Caco-2 (cell line): ENCODE measurements around the gene FAM120C. TPM values are rescaled to one million over a fixed set of nuclear protein-coding genes. Genes with fewer than 3 reads are reported as not detected.

Experiments used
- BruUV-seq: library from RNA; stranded (reverse); fragments of 400-500 nt; replicated peaks from 2 replicates; lab custom pipeline; 2021; lab: Mats Ljungman, UMichigan
- CTCF ChIA-PET: fragments of 300-600 bp; sonication (Branson Sonifier 250); formaldehyde crosslinking; loops from one replicate; lab custom pipeline; 2022; ENCODE audit warnings: antibody characterized with exemption; lab: Charles Lee
- POLR2A ChIA-PET: fragments of 300-600 bp; sonication (Branson Sonifier 250); formaldehyde crosslinking; loops from one replicate; lab custom pipeline; 2022; ENCODE audit warnings: antibody characterized with exemption; lab: Charles Lee
- DNase-seq, 2 experiments: peaks; one replicate each; pipeline versions ENCODE4 v3.0.0 to v3.0.0-alpha.2; 2020 to 2022
- H3K27me3 ChIP-seq: replicated peaks from 2 replicates; pipeline ENCODE4 v1.6.0; 2011; ENCODE audit warnings: low read length; ENCODE audit not compliant: control insufficient read depth, insufficient read depth
- H3K36me3 ChIP-seq: 2 replicates; pipeline ENCODE4 v1.5.1; 2011; ENCODE audit warnings: low read length; ENCODE audit not compliant: control insufficient read depth, insufficient read depth
- H3K4me1 ChIP-seq: fragments of 250-450 bp; sonication (Bioruptor Pico); 2 replicates; pipeline ENCODE4 v1.5.1; 2020; ENCODE audit warnings: mild to moderate bottlenecking
- H3K4me3 ChIP-seq: 2 replicates; pipeline ENCODE4 v1.5.1; 2011; ENCODE audit warnings: low read depth, mild to moderate bottlenecking, control low read depth, low read length
- H3K9me3 ChIP-seq: fragments of 250-450 bp; sonication (Bioruptor Pico); 2 replicates; pipeline ENCODE4 v1.5.1; 2020; ENCODE audit warnings: mild to moderate bottlenecking, moderate library complexity
- H3K27ac Mint-ChIP-seq: one replicate; pipeline ENCODE4 v1.8.0; 2022; ENCODE audit warnings: mixed read lengths; ENCODE audit not compliant: unreplicated experiment
- H3K27me3 Mint-ChIP-seq: one replicate; pipeline ENCODE4 v1.8.0; 2022; ENCODE audit warnings: mixed read lengths; ENCODE audit not compliant: insufficient read depth, unreplicated experiment
- H3K36me3 Mint-ChIP-seq: one replicate; pipeline ENCODE4 v1.8.0; 2022; ENCODE audit warnings: mild to moderate bottlenecking, mixed read lengths; ENCODE audit not compliant: insufficient read depth, unreplicated experiment
- H3K4me1 Mint-ChIP-seq: one replicate; pipeline ENCODE4 v1.8.0; 2022; ENCODE audit warnings: low read depth, mixed read lengths; ENCODE audit not compliant: unreplicated experiment
- H3K4me3 Mint-ChIP-seq: one replicate; pipeline ENCODE4 v1.8.0; 2022; ENCODE audit warnings: mild to moderate bottlenecking, moderate library complexity, mixed read lengths; ENCODE audit not compliant: unreplicated experiment
- H3K9me3 Mint-ChIP-seq: one replicate; pipeline ENCODE4 v1.8.0; 2022; ENCODE audit warnings: mixed read lengths; ENCODE audit not compliant: unreplicated experiment
- CTCF ChIP-seq, 2 experiments: fragments of 200-600 bp in 1 of 2; IDR thresholded peaks; 1 replicate in 1 of 2; 2 replicates in 1 of 2; pipeline versions ENCODE4 v1.5.1 to v1.8.0; 2011 to 2022; ENCODE audit warnings: antibody characterized with exemption in 1 of 2, control low read depth in 1 of 2, inconsistent platforms in 1 of 2, low read depth in 1 of 2, low read length in 1 of 2, mild to moderate bottlenecking in 1 of 2, moderate library complexity in 1 of 2; ENCODE audit not compliant: insufficient read depth in 1 of 2, severe bottlenecking in 1 of 2, unreplicated experiment in 1 of 2
- intact Hi-C: fragments of 100-400 bp; cut with micrococcal nuclease; formaldehyde crosslinking; loops from one replicate; pipeline ENCODE4 v1.10.0; 2022; ENCODE audit not compliant: unreplicated experiment
- total RNA-seq: library from RNA; stranded (reverse); gene quantifications from 2 replicates; pipeline ENCODE4 v1.2.3, GENCODE V29; 2022

The FAM120C gene
- total RNA-seq, 1 experiment from 2014 or later, result 6.6 TPM

GRCh38 chrX:54045563-54046228 lies 137.4 kb downstream of the FAM120C start:
- Mint-ChIP-seq H3K27me3 (no peaks in the 10 kb centered on the region), H3K36me3 (peaks cover 7% of the 10 kb centered on the region), H3K27ac (peak overlapping the region; percentile 90), H3K4me1 (peaks cover 6% of the 10 kb centered on the region), H3K4me3 (peak overlapping the region; percentile 89), H3K9me3 (no peaks in the 10 kb centered on the region)
- no TSS peak for BruUV-seq
- Histone ChIP-seq H3K36me3 (no peaks in the 10 kb centered on the region), H3K4me1 (0 out of 2 replicates have a peak, but pooled peaks cover 5% of the 10 kb centered on the region), H3K9me3 (no peaks in the 10 kb centered on the region), H3K4me3 (peak overlapping the region; percentile 32), H3K27me3 (no peaks in the 10 kb centered on the region)
- intact Hi-C loops, result loop anchor here (2.0 to 10.0 kb wide), 2 partner anchors 137 to 361 kb away; partner anchors contain the start of genes FAM120C and HUWE1
- ChIA-PET POLR2A (no interaction called here), CTCF (no interaction called here)
- no peak for DNase-seq
- TF ChIP-seq CTCF (IDR thresholded peaks at IDR 0.05; ENCODE audit: insufficient read depth in 1 of 2, low read depth in 1 of 2, low read length in 1 of 2, severe bottlenecking in 1 of 2, unreplicated experiment in 1 of 2), result no peak

- TSS peak; percentile 86 for BruUV-seq
- TF ChIP-seq CTCF (IDR thresholded peaks at IDR 0.05; ENCODE audit: insufficient read depth in 1 of 2, low read depth in 1 of 2, low read length in 1 of 2, severe bottlenecking in 1 of 2, unreplicated experiment in 1 of 2), result no peak
- Mint-ChIP-seq H3K36me3 (peaks cover 13% of the 10 kb centered on the region), H3K9me3 (no peaks in the 10 kb centered on the region), H3K27me3 (no peaks in the 10 kb centered on the region), H3K4me3 (peak overlapping the region; percentile 89), H3K4me1 (peaks cover 6% of the 10 kb centered on the region), H3K27ac (peak overlapping the region; percentile 90)
- H3K4me3 ChIP-seq, result peak overlapping the region; percentile 32
- ChIA-PET POLR2A (interaction anchor here (0.7 to 1.2 kb wide), 3 partner anchors 139 to 456 kb away, joined by 3 to 5 read pairs (median 3); partner anchors contain the start of genes FAM120C and TSR2), CTCF (no interaction called here)
- 0 out of 2 replicates have a peak, but pooled peaks cover 5% of the 10 kb centered on the region for H3K4me1 ChIP-seq
- intact Hi-C loops, result loop anchor here (2.0 to 10.0 kb wide), 2 partner anchors 138 to 360 kb away; partner anchors contain the start of genes FAM120C and HUWE1
- H3K9me3 ChIP-seq, result no peaks in the 10 kb centered on the region
- H3K27me3 ChIP-seq, result no peaks in the 10 kb centered on the region
- no peak for DNase-seq
- H3K36me3 ChIP-seq, result no peaks in the 10 kb centered on the region
These were observed 138.1 kb downstream of the FAM120C start for GRCh38 chrX:54044877-54045338.

GRCh38 chrX:54044126-54044876 lies 138.8 kb downstream of the FAM120C start, which contains the start of gene PHF8:
Gene PHF8, minus strand, starts transcription at chrX:54044473. Its CDS starts 1,745 bp downstream, at chrX:54042728.
- POLR2A ChIA-PET, result interaction anchor here (0.7 to 1.2 kb wide), 4 partner anchors 139 to 604 kb away, joined by 3 to 6 read pairs (median 4); partner anchors contain the start of genes FAM120C and TSR2
- no TSS peak for BruUV-seq
- peak within 1 kb of the TSS; percentile 89 for H3K4me3 Mint-ChIP-seq
- intact Hi-C loops, result loop anchor here (2.0 to 10.0 kb wide), 2 partner anchors 138 to 360 kb away; partner anchors contain the start of genes FAM120C and HUWE1
- peaks cover 6% of the 10 kb centered on the region for H3K4me1 Mint-ChIP-seq
- DNase-seq, result peak; percentile 94 to 95
- no peak for TF ChIP-seq CTCF (IDR thresholded peaks at IDR 0.05; ENCODE audit: insufficient read depth in 1 of 2, low read depth in 1 of 2, low read length in 1 of 2, severe bottlenecking in 1 of 2, unreplicated experiment in 1 of 2)
- H3K9me3 Mint-ChIP-seq, result no peaks in the 10 kb centered on the region
- H3K27me3 Mint-ChIP-seq, result no peaks in the 10 kb centered on the region
- Histone ChIP-seq H3K27me3 (no peaks in the 10 kb centered on the region), H3K9me3 (no peaks in the 10 kb centered on the region), H3K4me1 (0 out of 2 replicates have a peak, but pooled peaks cover 5% of the 10 kb centered on the region), H3K36me3 (no peaks in the 10 kb centered on the region), H3K4me3 (peak within 1 kb of the TSS; percentile 71)
- H3K27ac Mint-ChIP-seq, result peak within 1 kb of the TSS; percentile 90
- peaks cover 13% of the 10 kb centered on the region for H3K36me3 Mint-ChIP-seq
- CTCF ChIA-PET, result no interaction called here
